HepG2 (cell line): ENCODE results near the gene ADSL. TPM values are rescaled to one million over a fixed set of nuclear protein-coding genes. Genes with fewer than 3 reads are reported as not detected.

Experiments
- ATAC-seq: fragments of 200-7000 bp; cut with Tn5 transposase; 3 replicates; pipeline ENCODE4 v1.9.1; 2020; ENCODE audit warnings: mild to moderate bottlenecking, moderate library complexity
- BruUV-seq: library from RNA; stranded (reverse); fragments of 400-500 nt; replicated peaks from 2 replicates; lab custom pipeline; 2021; lab: Mats Ljungman, UMichigan
- CTCF ChIA-PET: fragments of 300-600 bp; formaldehyde crosslinking; extraction: SDS; loops from one replicate; lab custom pipeline; 2021; ENCODE audit warnings: low total read pairs, inconsistent platforms, low intra/inter-chr PET ratio; lab: Yijun Ruan, JAX
- POLR2A ChIA-PET: fragments of 350-600 bp; sonication (Branson Sonifier 250); formaldehyde crosslinking; loops from one replicate; lab custom pipeline; 2020; ENCODE audit warnings: antibody characterized with exemption, inconsistent platforms; lab: Yijun Ruan, JAX
- DNase-seq: peaks from one replicate; pipeline ENCODE4 v3.0.0-alpha.2; 2015; ENCODE audit warnings: low spot score
- FAIRE-seq: peaks from 3 replicates; lab custom pipeline; 2011; peaks lifted over from hg19 to GRCh38; lab: Jason Lieb, UNC
- H2AFZ ChIP-seq: one replicate; pipeline ENCODE4 v1.6.1; 2011; ENCODE audit warnings: low read length, inconsistent platforms
- H3K27ac ChIP-seq: fragments of 300-600 bp; 3 replicates; pipeline ENCODE4 v1.8.0; 2011; ENCODE audit warnings: mixed run types, mild to moderate bottlenecking, mixed read lengths, low read length, inconsistent platforms; ENCODE audit not compliant: insufficient read depth; ENCODE audit errors: extremely low read length
- H3K27me3 ChIP-seq, 2 experiments: fragments of 200-600 bp in 1 of 2; 2 replicates in 1 of 2; 3 replicates in 1 of 2; pipeline versions ENCODE4 v1.6.0 to v1.8.0; 2011; ENCODE audit warnings: low read length in 2 of 2, mild to moderate bottlenecking in 2 of 2, moderate library complexity in 2 of 2, inconsistent platforms in 1 of 2; ENCODE audit not compliant: insufficient read depth in 2 of 2, control insufficient read depth in 1 of 2
- H3K36me3 ChIP-seq, 2 experiments: fragments of 200-600 bp in 1 of 2; replicated peaks in 1 of 2; 2 replicates in 1 of 2; 3 replicates in 1 of 2; pipeline versions ENCODE4 v1.5.1 to v1.8.0; 2011; ENCODE audit warnings: low read length in 2 of 2, inconsistent platforms in 1 of 2; ENCODE audit not compliant: insufficient read depth in 2 of 2, control insufficient read depth in 1 of 2
- H3K4me1 ChIP-seq: 2 replicates; pipeline ENCODE4 v1.5.1; 2012; ENCODE audit warnings: low read length, inconsistent platforms; ENCODE audit not compliant: insufficient read depth
- H3K4me2 ChIP-seq: 2 replicates; pipeline ENCODE4 v1.6.0; 2011; ENCODE audit warnings: low read depth, low read length, inconsistent platforms
- H3K4me3 ChIP-seq, 3 experiments: fragments of 200-600 bp in 1 of 3; sonication (generic), shearing (Covaris generic) in 1 of 3; replicated peaks in 1 of 3; 2 replicates each; pipeline ENCODE4 v1.5.1; 2011 to 2016; ENCODE audit warnings: low read length in 3 of 3, inconsistent platforms in 2 of 3, low read depth in 2 of 3, mild to moderate bottlenecking in 2 of 3, control low read depth in 1 of 3, mixed read lengths in 1 of 3; ENCODE audit not compliant: insufficient read depth in 1 of 3
- H3K79me2 ChIP-seq: one replicate; pipeline ENCODE4 v1.6.1; 2011; ENCODE audit warnings: low read length, inconsistent platforms; ENCODE audit not compliant: insufficient read depth
- H3K9ac ChIP-seq: 2 replicates; pipeline ENCODE4 v1.6.0; 2011; ENCODE audit warnings: mild to moderate bottlenecking, low read depth, low read length, inconsistent platforms; ENCODE audit not compliant: insufficient read depth
- H3K9me3 ChIP-seq: 2 replicates; pipeline ENCODE4 v1.5.1; 2012; ENCODE audit warnings: mild to moderate bottlenecking, low read length
- H4K20me1 ChIP-seq: 2 replicates; pipeline ENCODE4 v1.6.0; 2011; ENCODE audit warnings: inconsistent platforms, mild to moderate bottlenecking, low read length, moderate library complexity; ENCODE audit not compliant: insufficient read depth
- ARNTL ChIP-seq: sonication (generic); formaldehyde crosslinking; IDR thresholded peaks from 2 replicates; pipeline ENCODE4 v1.4.0; 2020; ENCODE audit warnings: mild to moderate bottlenecking, missing genetic modification reagents
- ATF6 ChIP-seq: sonication (generic); formaldehyde crosslinking; conservative IDR thresholded peaks from 2 replicates; pipeline ENCODE4 v1.4.0; 2020; ENCODE audit warnings: missing genetic modification reagents
- ZNF160 ChIP-seq: sonication (generic); formaldehyde crosslinking; IDR thresholded peaks from 2 replicates; pipeline ENCODE4 v1.8.0; 2022; ENCODE audit warnings: mild to moderate bottlenecking, inconsistent platforms, missing genetic modification reagents
- ZNF781 ChIP-seq: sonication (generic); formaldehyde crosslinking; IDR thresholded peaks from 2 replicates; pipeline ENCODE4 v1.5.1; 2020; ENCODE audit warnings: borderline replicate concordance, mild to moderate bottlenecking, missing genetic modification reagents; ENCODE audit errors: not compliant biosample characterization
- ZNF841 ChIP-seq: sonication (generic); formaldehyde crosslinking; IDR thresholded peaks from 2 replicates; pipeline ENCODE4 v1.8.1; 2023; ENCODE audit warnings: missing genetic modification reagents, borderline replicate concordance
- WGBS: methylation state at CpG from one replicate; pipeline ENCODE4 v1.1.6; 2017; ENCODE audit warnings: low lambda C conversion rate; 5-methylcytosine and 5-hydroxymethylcytosine counted together
- in situ Hi-C: cut with HindIII; loops from 2 replicates; pipeline ENCODE4 v1.10.0; 2017; ENCODE audit warnings: low pct_unique_long_range_greater_than_20kb; ENCODE audit not compliant: extremely low pct_ligation_motif_present
- intact Hi-C: fragments of 100-400 bp; cut with micrococcal nuclease; formaldehyde crosslinking; loops from one replicate; pipeline ENCODE4 v1.10.0; 2022; ENCODE audit not compliant: unreplicated experiment
- polyA plus RNA-seq, 8 experiments: library from polyadenylated mRNA; depleted of rRNA in 3 of 8; stranded (reverse) in 7 of 8; unstranded in 1 of 8; fragments of >200 nt; fragmentation: Illumina TruSeq in 4 of 8; extraction: Trizol in 4 of 8; gene quantifications; 2 replicates each; pipeline versions ENCODE4 v1.2.1 to v1.2.3, GENCODE V29; 2011 to 2016; ENCODE audit warnings: low read depth in 4 of 8, missing spikeins in 1 of 8, mixed read lengths in 1 of 8; ENCODE audit not compliant: insufficient read depth in 1 of 8
- total RNA-seq, 5 experiments: library from RNA; depleted of rRNA; stranded (reverse); fragments of >200 nt; fragmentation: Illumina TruSeq; extraction: Trizol; gene quantifications; 2 replicates each; pipeline ENCODE4 v1.2.3, GENCODE V29; 2016; ENCODE audit warnings: low read depth in 1 of 5

ADSL gene
- total and polyA plus RNA-seq, 2 of the 13 experiments (the other 11 are each of a cell fraction or from before 2014, with no cell fraction given) = 123 to 174 TPM

- WGBS = 7% methylated on average over 10 of the region's 10 CpGs
- peak overlapping the region; percentile 76 for H3K9ac ChIP-seq
- H3K4me3 ChIP-seq = peak overlapping the region; percentile 83 to 89 (median 84)
- H3K79me2 ChIP-seq = peaks cover 32% of the 10 kb centered on the region
- no peak for ATAC-seq
- TF ChIP-seq ZNF781 (CRISPR knock-in tag) (no peak), ZNF841 (CRISPR knock-in tag) (no peak), ARNTL (CRISPR knock-in tag) (no peak), ATF6 (no peak), ZNF160 (no peak)
- CTCF ChIA-PET = no interaction called here
- POLR2A ChIA-PET = interaction anchor here (0.6 to 2.2 kb wide), 4 partner anchors 23 to 367 kb away, joined by 3 to 23 read pairs (median 4); partner anchors contain the start of gene SGSM3
- TSS peak; percentile 70 for BruUV-seq
- FAIRE-seq = no peak
- no peak overlapping the region for H2AFZ ChIP-seq
- H3K4me1 ChIP-seq = peaks cover 52% of the 10 kb centered on the region
- DNase-seq = no peak
- in situ Hi-C loops = no loop called here
- H3K9me3 ChIP-seq = no peaks in the 10 kb centered on the region
- peaks cover 14% of the 10 kb centered on the region; the same call in 1 of the 2 replicates for H4K20me1 ChIP-seq
- intact Hi-C loops = loop anchor here (5.0 kb wide), 1 partner anchor 305 kb away; no protein-coding TSS in a partner anchor
- H3K27ac ChIP-seq = peak overlapping the region; percentile 81
- H3K36me3 ChIP-seq = peaks cover 5 to 28% of the 10 kb centered on the region in 2 experiments; a peak in 4 of 5 replicates
- H3K27me3 ChIP-seq = no peaks in the 10 kb centered on the region; a peak in 1 of 5 replicates
- peak overlapping the region; percentile 95 for H3K4me2 ChIP-seq
These were observed 1.0 kb downstream of the ADSL start for GRCh38 chr22:40347300-40347699.
